DOHH2 (cell line): Measurements from ENCODE around the gene CAPRIN1.
"Not testable (repeated sequence)": the region's sequence is repeated elsewhere in the genome, so short reads cannot be mapped to it uniquely, and the experiment has no call there.

Experiments
- CTCF ChIP-seq: fragments of 200-600 bp; sonication (generic); IDR thresholded peaks from one replicate; pipeline ENCODE4 v1.5.1; 2014; ENCODE audit warnings: antibody characterized with exemption, mild to moderate bottlenecking, low read depth, low read length; ENCODE audit not compliant: poor library complexity, severe bottlenecking
- EZH2phosphoT487 ChIP-seq: fragments of 200-600 bp; sonication (generic); IDR thresholded peaks from 2 replicates; pipeline ENCODE4 v1.6.1; 2017; ENCODE audit warnings: borderline replicate concordance, mild to moderate bottlenecking, antibody characterized with exemption, low read length, moderate library complexity, mixed read lengths

- not testable (repeated sequence) for TF ChIP-seq CTCF, EZH2phosphoT487
Observed at GRCh38 chr11:34071306-34071705, 19.8 kb downstream of the CAPRIN1 start.
